SH-SY5Y (cell line): ENCODE data around the gene YWHAG.

Experiments used
- GATA2 ChIP-seq: IDR thresholded peaks from 2 replicates; pipeline ENCODE4 v1.6.1; 2011; ENCODE audit warnings: mild to moderate bottlenecking, low read depth, low read length
- GATA3 ChIP-seq: IDR thresholded peaks from 2 replicates; pipeline ENCODE4 v1.6.1; 2011; ENCODE audit warnings: low read depth, mild to moderate bottlenecking, low read length, moderate library complexity

- no peak for TF ChIP-seq GATA3
- TF ChIP-seq GATA2 = no peak
These were observed 78.4 kb downstream of the YWHAG start for GRCh38 chr7:76280408-76280807.
